HG03378 (cell line): ENCODE results near the gene ADGRE3.
"Not testable (repeated sequence)": the region's sequence is repeated elsewhere in the genome, so short reads cannot be mapped to it uniquely, and the experiment has no call there.

ENCODE experiments used
- ATAC-seq: cut with Tn5 transposase; IDR thresholded peaks from one replicate; pipeline ENCODE4 v1.9.1; 2021; ENCODE audit warnings: mild to moderate bottlenecking, moderate library complexity; ENCODE audit not compliant: unreplicated experiment

ADGRE3 gene

DNA sequence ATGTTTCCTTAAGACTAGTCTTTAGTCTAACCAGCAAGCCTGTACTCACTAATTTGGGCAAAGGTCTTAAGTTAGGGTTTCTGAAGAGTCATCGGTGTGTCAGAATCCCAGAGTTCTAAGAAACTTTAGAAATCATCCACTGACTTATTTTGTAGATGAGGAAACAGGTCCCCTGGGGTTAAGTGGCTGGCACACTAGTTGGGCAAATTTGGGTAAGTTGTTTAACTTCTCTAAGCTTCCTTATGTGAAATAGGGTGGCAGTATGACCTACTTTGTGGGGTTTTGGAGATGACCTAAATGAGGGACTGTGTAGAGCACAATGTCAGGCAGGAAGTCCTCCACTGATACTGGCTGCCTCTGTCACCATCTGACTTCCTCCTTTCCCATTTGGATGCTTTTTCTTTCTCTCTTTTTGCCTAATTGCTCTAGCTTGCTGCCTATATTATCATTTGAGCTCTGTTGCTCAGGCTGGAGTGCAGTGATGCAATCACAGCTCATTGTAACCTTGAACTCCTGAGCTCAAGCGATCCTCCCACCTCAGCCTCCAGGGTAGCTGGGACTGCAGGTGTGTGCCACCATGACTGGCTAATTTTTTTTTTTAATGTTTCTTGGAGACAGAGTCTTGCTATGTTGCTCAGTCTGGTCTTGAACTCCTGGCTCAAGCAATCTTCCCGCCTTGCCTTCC lies 2.3 kb downstream of the ADGRE3 start:
- ATAC-seq, result no peak

DNA sequence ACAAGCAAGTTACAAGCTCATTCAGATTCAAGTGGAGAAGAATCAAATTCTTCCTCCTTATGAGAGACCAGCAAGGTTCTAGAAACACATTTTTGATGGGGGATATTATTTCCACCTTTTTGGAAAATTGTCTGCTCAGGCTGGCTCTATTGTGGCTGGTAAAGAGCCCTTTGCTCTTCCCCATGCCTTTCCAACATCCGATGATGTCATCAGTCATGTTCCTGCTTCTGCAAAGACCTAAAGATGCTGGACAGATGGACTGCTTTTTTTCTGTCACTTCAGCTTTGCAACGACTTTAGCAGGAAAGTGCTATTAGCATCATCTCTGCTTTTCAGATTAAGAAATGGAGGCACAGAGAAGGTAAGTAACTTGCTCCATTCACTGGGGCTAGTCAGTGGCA lies 4.2 kb downstream of the ADGRE3 start:
- no peak for ATAC-seq

DNA sequence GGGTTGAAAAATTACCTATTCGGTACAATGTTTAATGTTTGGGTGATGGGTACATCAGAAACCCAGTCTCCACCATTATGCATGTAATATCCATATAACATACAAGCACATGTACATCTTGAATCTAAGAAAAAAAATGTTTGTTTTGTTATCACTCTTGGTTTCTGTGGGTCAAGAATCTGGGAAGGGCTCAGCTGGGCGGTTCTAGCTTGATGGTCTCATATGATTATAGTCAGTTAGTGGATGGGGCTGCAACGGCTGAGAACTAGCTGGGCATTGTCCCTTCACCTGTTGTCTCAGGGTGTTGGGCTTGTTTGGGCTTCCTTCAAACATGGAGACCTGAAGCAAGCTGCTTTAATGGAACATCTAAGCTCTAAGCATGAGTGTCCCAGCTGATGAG lies 4.7 kb downstream of the ADGRE3 start:
- no peak for ATAC-seq

DNA sequence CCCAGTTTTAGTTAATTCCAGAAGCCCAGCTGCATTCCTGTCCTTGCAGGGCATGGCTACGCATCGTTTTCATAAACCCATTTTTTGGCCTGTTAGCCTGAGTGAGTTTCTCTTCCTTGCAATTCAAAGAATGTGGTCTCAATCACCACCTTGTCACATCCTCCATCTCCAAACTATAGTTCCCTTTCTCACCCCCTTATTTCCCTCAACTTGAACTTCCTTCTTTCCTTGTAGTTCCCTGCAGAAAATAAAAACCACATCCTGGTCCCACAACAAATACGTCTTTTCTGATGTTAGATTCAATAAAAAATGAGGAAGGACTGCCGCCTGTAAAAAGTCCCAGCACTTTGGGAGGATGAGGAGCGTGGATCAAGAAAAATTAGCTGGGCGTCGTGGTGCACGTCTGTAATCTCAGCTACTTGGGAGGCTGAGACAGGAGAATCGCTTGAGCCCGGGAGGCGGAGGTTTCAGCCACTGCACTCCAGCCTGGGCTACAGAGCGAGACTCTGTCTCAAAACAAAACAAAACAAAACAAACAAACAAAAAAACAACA lies 13.2 kb downstream of the ADGRE3 start:
- ATAC-seq, result no peak

DNA sequence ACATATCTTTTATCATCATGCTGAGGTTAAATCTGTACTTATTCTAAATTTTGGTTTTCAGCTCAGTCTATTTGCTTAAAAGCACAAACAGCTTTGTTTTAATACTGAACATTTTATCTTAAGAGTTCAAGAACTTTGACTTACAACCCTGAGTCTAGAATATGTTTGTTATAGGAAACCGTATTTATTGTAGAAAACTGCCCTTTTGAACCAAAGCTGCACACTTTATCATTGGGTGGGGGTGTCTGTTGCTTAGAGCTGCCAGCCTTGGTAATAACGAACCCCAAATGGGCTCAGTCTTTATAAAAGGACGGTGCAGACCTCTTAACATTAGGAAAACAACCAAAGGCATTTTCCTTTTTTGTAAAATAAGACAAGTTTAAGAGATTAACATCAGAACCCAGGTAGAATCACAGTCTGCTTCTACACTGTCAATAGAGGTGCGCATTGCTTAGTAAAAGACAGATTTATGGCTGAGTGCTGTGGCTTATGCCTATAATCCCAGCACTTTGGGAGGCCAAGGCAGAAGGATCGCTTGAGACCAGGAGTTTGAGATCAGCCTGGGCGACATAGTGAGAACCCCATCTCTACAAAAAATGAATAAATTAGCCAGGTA lies 14.7 kb downstream of the ADGRE3 start:
- ATAC-seq, result no peak

DNA sequence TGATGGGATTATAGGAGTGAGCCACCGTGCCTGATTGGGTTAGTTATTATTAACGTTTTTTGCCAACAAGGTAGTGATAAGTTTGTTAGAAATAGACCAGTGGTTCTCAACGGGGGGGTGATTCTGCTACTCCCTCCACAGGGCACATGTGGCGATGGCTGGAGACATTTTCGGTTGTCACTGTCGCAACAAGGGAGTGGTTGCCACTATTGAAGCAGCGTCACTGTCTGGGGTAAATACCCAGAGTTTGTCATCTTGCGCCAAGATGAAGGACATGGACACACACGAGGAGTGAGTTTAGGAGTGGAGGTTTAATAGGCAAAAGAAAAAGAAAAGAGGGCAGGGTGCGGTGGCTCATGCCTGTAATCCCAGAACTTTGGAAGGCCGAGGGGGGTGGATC lies 18.9 kb downstream of the ADGRE3 start:
- no peak for ATAC-seq

DNA sequence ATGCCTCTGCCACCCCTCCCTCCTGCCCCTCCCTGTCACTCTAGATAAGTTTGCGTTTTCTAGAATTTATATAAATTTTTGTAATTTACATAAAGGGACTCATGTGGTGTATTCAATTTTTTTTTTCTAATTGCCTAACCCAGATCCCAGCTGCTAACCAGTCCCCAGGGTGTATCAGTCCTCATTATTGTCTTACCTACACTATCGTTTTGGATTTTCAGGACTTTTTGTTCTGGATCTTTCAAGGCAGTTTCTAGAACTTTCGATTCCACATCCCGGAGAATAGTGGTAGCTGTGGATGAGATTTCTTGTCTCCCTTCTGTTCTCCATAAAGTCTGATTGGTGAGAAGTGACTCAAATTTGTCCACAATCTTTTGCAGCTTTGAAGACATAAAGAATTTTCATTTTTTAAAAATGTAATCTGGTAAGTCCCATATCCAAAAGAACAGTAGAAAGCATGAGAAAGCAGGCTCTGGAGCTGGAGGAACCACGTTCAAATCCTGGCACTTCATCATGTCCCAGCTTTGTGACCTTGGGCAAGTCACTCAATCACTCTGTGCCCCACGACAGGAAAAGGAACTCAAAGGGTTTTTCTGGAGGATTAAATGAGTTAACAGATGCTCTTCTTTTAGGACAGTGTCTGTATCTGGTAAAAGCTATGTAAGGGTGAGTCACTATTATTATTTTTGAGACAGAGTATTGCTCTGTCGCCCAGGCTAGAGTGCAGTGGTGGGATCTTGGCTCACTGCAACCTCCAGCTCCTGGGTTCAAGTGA lies 19.7 kb downstream of the ADGRE3 start:
- ATAC-seq, result no peak

DNA sequence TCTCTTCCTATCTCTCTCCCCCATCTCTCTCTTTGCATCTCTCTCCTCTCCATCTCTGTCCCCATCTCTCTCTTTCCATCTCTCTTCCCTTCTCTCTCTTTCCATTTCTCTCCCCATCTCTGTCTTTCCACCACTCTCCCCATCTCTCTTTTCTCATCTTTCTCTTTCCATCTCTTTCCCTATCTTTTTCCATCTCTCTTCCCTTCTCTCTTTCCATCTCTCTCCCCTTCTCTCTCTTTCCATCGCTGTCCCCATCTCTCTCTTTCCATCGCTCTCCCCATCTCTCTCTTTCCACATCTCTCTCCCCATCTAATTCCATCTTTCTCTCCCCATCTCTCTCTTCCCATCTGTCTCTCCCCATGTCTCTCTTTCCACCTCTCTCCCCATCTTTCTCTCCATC lies 24.5 kb downstream of the ADGRE3 start:
- no peak for ATAC-seq

DNA sequence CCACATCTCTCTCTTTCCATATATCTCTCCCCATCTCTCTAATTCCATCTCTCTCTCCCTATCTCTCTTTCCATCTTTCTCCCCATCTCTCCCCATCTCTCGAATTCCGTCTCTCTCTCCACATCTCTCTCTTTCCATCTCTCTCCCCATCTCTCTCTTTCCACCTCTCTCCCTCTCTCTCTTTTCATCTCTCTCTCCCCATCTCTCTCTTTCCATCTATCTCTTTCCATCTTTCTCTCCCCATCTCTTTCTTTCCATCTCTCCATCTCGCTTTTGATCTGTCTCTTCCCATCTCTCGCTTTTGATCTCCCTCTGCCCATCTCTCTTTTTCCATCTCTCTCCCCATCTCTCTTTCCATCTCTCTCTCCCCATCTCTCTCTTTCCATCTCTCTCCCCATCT lies 25.6 kb downstream of the ADGRE3 start:
- ATAC-seq, result no peak

DNA sequence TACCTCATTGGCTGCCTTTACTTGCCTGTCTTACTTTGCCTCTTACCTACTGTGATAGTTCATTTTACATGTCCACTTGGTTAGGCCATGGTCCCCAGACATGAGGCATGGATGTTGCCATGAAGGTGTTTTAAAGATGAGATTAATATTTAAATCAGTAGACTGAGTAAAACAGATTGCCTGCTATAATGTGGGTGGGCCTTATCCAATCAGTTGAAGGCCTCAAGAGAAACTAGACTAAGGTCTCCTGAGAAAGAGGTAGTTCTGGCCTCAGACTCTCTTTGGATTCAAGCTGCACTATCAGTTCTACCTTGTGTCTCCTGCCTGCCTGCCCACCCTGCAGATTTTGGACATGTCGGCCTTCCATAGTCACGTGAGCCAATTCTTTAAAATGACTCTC lies 26.1 kb downstream of the ADGRE3 start:
- no peak for ATAC-seq

DNA sequence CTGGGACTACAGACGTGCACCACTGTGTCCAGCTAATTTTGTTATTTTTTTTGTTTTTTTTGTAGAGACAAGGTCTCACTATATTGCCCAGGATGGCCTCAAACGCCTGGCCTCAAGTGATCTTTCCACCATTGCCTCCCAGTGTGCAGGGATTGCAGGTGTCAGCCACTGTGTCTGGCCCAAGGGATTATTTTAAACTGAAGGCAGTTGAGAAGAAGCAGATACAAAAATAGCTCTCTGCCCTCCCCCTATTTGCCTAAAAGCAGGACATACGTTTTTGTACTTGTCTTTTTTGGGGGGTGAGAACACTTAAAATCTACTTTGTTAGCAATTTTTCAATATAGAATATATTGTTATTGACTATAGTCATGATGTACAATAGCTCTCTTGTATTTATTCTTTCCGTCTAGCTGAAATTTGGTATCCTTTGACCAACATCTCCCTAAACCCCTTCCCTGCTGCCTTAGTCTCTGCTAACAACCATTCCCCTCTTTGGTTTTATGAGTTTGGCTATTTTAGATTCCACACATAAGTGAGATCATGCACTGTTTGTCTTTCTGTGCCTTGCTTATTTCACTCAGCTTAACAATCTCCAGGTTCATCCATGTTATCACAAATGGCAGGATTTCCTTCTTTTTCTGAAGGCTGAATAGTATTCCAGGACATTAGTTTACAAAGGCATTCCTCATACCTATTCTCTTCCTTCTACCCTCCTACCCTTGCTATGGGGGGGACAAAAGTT lies 34.9 kb downstream of the ADGRE3 start:
- ATAC-seq, result no peak

DNA sequence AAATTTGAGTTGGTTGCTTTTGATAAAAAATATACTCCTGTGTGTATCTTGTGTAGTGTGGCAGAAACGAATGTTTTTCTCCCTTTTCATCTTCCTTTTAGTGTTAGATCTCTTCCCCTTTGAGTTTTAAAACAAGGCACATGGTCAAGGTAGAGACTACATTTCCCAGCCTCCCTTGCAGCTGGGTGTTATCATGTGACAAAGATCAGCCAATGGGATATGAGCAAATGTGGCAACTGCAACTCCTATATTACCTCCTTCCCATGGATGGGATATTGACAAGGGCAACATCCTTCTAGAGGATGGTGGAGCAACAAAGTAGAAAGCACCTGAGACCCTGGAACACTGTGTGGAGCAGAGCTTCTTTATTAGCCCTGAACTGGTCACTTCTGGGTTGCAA lies 42.4 kb downstream of the ADGRE3 start:
- no peak for ATAC-seq

DNA sequence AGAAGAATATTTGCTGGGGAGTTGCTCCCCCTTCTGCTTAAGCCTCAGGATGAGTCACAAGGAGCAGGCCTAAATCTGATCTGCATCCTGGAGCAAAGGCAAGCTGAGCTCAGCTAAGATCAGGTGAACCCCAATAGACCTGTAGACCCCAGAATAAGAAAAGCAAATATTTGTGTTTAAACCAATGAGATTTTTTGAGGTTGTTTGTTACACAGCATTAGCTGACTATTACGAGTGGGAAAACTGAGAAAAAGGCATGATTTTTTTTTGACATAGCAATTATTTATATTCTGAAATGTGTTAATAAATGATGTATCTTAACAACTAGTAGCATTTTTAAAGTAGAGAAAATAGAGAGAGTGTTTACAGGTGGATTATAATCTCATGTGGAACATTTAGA lies 45.1 kb downstream of the ADGRE3 start:
- ATAC-seq, result no peak

DNA sequence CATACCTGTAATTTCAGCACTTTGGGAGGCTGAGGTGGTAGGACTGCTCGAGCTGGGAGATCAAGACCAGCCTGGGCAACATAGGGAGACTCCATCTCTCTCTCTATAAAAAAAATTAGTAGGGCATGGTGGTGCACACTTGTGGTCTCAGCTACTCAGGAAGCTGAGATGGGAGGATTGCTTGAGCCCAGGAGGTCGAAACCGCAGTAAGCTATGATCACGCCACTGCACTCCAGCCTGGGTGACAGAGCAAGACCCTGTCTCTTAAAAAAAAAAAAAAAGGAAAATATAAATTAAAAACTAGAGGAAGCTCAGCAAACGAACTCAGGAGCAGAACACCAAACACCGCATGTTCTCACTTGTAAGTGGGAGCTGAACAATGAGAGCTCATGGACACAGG lies 50.2 kb downstream of the ADGRE3 start:
- not testable (repeated sequence) for ATAC-seq

DNA sequence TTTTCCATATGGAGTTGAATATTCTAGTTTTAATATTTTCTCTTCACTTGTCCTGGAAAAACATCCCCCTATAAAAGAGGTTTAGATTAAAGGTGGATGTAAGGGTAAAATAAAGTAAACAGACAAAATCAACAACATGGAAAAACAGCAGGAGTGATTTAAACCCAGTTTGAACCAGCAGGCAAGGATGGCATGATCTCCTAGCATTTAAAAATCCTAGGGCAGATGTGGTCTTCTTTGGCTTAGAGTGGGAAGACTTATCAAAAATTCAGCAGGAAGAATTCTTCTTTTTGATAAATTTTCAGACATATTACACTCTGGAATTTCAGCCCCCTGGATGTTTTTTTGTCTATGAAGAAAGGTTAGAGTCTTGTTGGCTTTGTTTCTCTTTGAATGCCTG lies 55.2 kb downstream of the ADGRE3 start:
- ATAC-seq, result no peak

DNA sequence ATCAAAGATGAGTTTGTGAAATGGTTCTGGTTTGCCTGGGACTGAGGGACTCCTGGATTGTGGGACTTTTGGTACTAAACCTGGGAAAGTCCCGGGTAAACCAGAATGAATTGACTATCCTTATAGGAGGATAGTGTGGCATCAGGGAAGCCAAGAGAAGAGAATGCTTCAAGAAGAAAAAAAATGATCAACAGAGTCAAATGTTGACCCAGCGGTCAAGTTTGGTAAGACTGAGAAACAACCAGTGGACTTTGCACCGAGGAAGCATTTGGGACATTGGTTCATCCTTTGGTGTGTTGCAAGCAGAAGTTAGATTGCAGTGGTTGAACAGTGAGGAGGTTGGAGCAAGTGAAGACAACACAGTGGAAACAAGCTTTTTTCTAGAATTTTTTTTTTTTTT lies 58.2 kb downstream of the ADGRE3 start:
- no peak for ATAC-seq

DNA sequence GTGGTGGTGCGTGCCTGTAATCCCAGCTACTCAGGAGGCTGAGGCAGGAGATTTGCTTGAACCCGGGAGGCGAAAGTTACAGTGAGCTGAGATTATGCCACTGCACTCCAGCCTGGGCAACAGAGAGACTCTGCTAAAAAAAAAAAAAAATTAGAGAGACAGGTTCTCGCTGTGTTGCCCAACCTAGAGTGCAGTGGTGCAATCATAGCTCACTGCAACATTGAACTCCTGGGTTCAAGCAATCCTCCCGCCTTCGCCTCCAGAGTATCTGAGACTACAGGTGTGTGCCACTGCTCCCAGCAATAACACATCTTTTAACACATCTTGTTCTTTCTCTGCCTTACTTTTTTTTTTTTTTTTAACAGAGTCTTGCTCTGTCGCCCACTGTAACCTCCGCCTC lies 59.0 kb downstream of the ADGRE3 start:
- ATAC-seq, result no peak

DNA sequence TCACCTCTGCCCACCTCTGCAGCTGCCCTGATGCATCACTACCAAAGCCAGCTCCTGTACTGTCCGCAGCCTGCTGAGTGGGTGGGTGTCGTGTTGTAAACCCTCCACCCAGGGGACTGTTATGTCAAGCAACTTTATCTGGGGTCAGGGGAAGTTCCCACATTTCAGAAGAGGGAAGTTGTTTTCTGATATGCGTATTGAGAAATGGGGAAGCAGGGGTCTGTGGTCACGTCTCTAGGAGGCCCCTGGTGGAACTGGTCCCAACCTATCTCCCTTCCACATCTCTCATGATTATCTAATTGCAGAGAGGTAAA lies 60.6 kb downstream of the ADGRE3 start:
- no peak for ATAC-seq

DNA sequence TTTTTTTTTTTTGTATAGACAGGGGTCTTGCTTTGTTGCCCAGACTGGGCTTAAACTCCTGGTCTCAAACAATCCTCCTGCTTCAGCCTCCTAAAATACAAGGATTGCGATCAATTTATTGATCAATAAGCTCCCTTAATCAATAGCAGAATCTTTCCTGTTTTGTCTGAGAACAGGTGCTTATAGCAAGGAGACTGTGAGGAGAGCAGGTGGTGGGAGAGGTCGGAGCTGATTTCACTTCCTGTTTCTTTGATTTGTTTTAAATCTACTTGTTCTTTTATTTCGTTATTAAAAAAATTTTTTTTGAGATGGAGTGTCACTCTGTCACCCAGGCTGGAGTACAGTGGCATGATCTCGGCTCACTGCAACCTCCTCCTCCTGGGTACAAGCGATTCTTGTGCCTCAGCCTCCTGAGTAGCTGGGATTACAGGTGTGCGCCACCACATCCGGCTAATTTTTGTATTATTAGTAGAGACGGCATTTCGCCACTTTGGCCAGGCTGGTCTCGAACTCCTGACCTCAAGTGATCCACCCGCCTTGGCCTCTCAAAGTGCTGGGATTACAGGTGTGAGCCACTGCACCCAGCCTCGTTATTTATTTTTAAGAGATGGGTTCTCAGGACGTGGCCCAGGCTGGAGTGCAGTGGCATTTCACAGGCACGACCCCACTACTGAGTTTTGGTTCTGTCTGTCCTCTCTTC lies 61.1 kb downstream of the ADGRE3 start:
- not testable (repeated sequence) for ATAC-seq

DNA sequence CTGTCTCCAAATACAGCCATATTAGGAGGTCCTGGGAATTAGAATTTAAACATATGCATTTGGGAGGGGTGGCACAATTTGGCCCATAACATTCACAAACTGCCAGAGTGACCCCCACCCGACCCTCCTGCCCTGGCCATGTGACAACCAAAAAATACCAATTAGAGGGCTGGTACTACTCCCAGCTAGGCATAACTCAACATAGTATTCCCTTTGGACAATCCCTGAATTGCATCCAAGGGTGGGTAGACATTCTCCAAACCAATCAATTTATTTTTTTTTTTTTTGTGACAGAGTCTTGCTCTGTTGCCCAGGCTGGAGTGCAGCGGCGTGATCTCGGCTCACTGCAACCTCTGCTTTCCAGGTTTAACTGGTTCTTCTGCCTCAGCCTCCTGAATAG lies 62.0 kb downstream of the ADGRE3 start:
- ATAC-seq, result no peak

DNA sequence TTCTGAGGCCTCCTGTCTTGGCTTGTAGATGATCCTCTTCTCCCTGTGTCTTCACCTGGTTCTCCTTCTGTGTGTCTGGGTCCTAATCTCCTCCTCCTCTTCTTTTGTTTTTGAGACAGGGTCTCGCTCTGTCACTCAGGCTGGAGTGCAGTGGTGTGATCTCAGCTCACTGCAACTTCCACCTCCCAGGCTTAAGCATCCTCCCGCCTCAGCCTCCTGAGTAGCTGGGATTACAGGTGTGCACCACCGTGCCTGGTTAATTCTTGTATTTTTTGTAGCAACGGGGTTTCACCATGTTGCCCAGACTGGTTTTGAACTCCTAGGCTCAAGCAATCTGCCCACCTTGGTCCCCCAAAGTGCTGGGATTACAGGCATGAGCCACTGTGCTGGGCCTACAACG lies 62.4 kb downstream of the ADGRE3 start:
- ATAC-seq, result not testable (repeated sequence)
